ENCODE measurements around the gene STX2. TPM values are rescaled to one million over a fixed set of nuclear protein-coding genes. Genes with fewer than 3 reads are reported as not detected.

The STX2 gene
- total and polyA plus RNA-seq, 2 donors (not counting 3 experiments of a cell fraction or from before 2014, with no cell fraction given): 26.2 to 32.6 TPM

GRCh38 chr12:130862161-130862560, 23.1 kb upstream of the STX2 start:
- H2AFZ ChIP-seq (ENCODE audit: low read depth, low read length): no peak overlapping the region
- ChIA-PET CTCF (no interaction called here), POLR2A (no interaction called here)
- H3K9me3 ChIP-seq (replicated peaks; ENCODE audit: control insufficient read depth, insufficient read depth, low read length): no peaks in the 10 kb centered on the region
- H3K27ac ChIP-seq (ENCODE audit: insufficient read depth, low read depth, low read length): no peak overlapping the region
- DNase-seq (ENCODE audit: low read depth, low spot score) (no peak), FAIRE-seq (no peak)
- dilution Hi-C loops (cut with MboI; ENCODE audit: extremely low pct_ligation_motif_present, low sequenced_read_pairs) (no loop called here), intact Hi-C loops (cut with micrococcal nuclease) (no loop called here)
- BruUV-seq (replicated peaks): no TSS peak
- no peak overlapping the region for H3K4me3 ChIP-seq (replicated peaks in 1 of 3; ENCODE audit: insufficient read depth in 1 of 3, low read depth in 1 of 3, low read length in 3 of 3)
- no peaks in the 10 kb centered on the region for H3K9me1 ChIP-seq (replicated peaks; ENCODE audit: control insufficient read depth, extremely low read depth, insufficient read depth, low read length)
- H3K4me2 ChIP-seq (ENCODE audit: insufficient read depth, low read length): no peak overlapping the region
- no peaks in the 10 kb centered on the region for H4K20me1 ChIP-seq (replicated peaks; ENCODE audit: control insufficient read depth, extremely low read depth, insufficient read depth, low read length)
- H3K9ac ChIP-seq (replicated peaks; ENCODE audit: extremely low read depth, insufficient read depth, low read length): no peak overlapping the region
- no peaks in the 10 kb centered on the region for H3K27me3 ChIP-seq (ENCODE audit: control insufficient read depth in 2 of 2, insufficient read depth in 2 of 2, low read length in 2 of 2)
- no peaks in the 10 kb centered on the region for H3K36me3 ChIP-seq (ENCODE audit: control insufficient read depth in 2 of 2, extremely low read depth in 1 of 2, insufficient read depth in 2 of 2, low read length in 2 of 2)
- H3K79me2 ChIP-seq (ENCODE audit: control insufficient read depth, insufficient read depth, low read length): no peaks in the 10 kb centered on the region
- H3K4me1 ChIP-seq (ENCODE audit: control insufficient read depth, extremely low read depth, insufficient read depth, low read length): no peaks in the 10 kb centered on the region
- TF ChIP-seq MAX (IDR thresholded peaks at IDR 0.05; ENCODE audit: insufficient read depth, insufficient read length): no peak
- TF ChIP-seq EZH2 (IDR thresholded peaks at IDR 0.05; ENCODE audit: borderline replicate concordance, low read depth, low read length, severe bottlenecking): no peak
- TF ChIP-seq CTCF (IDR thresholded peaks at IDR 0.05; ENCODE audit: extremely low read depth in 1 of 2, insufficient read depth in 1 of 2, low read depth in 1 of 2, low read length in 2 of 2): no peak
- TF ChIP-seq GATA2 (IDR thresholded peaks at IDR 0.05; ENCODE audit: insufficient read depth, insufficient read length, low read depth, low read length): no peak
- TF ChIP-seq POLR2AphosphoS5 (IDR thresholded peaks at IDR 0.05; ENCODE audit: insufficient read depth, low read depth, low read length): no peak
- no peak for TF ChIP-seq FOS (IDR thresholded peaks at IDR 0.05; ENCODE audit: borderline replicate concordance, insufficient read depth, low read length)
- TF ChIP-seq MYC (IDR thresholded peaks at IDR 0.05; ENCODE audit: low read depth, low read length): no peak
- no peak for TF ChIP-seq JUN (IDR thresholded peaks at IDR 0.05; ENCODE audit: borderline replicate concordance, insufficient read depth, insufficient read length, low read depth)
- no peak for TF ChIP-seq POLR2A (IDR thresholded peaks at IDR 0.05; ENCODE audit: low read depth, low read length)
